A673 (cell line): Measurements from ENCODE around the gene SGCD. TPM values are rescaled to one million over a fixed set of nuclear protein-coding genes. Genes with fewer than 3 reads are reported as not detected.

Source experiments
- BruUV-seq: library from RNA; stranded (reverse); fragments of 400-500 nt; replicated peaks from 2 replicates; lab custom pipeline; 2021; lab: Mats Ljungman, UMichigan
- CTCF ChIA-PET: fragments of 300-600 bp; sonication (Branson Sonifier 250); formaldehyde crosslinking; loops from one replicate; lab custom pipeline; 2022; ENCODE audit warnings: antibody characterized with exemption; lab: Charles Lee
- POLR2A ChIA-PET: fragments of 300-600 bp; sonication (Branson Sonifier 250); formaldehyde crosslinking; loops from one replicate; lab custom pipeline; 2022; ENCODE audit warnings: antibody characterized with exemption; ENCODE audit not compliant: low non-redundant PET; lab: Charles Lee
- DNase-seq: peaks from one replicate; pipeline ENCODE4 v3.0.0-alpha.2; 2015; ENCODE audit warnings: low spot score
- H3K27ac ChIP-seq: fragments of 200-600 bp; sonication (generic); 2 replicates; pipeline ENCODE4 v1.5.1; 2016; ENCODE audit warnings: mixed run types, low read depth, mild to moderate bottlenecking, mixed read lengths, antibody characterized with exemption, low read length; ENCODE audit not compliant: poor library complexity, severe bottlenecking
- H3K27me3 ChIP-seq: fragments of 200-600 bp; sonication (generic); replicated peaks from 2 replicates; pipeline ENCODE4 v1.6.1; 2017; ENCODE audit warnings: mixed run types, low read depth, mild to moderate bottlenecking, mixed read lengths, antibody characterized with exemption, low read length; ENCODE audit not compliant: insufficient read depth, poor library complexity
- H3K36me3 ChIP-seq: fragments of 200-600 bp; sonication (generic); 2 replicates; pipeline ENCODE4 v1.6.1; 2016; ENCODE audit warnings: mixed run types, mild to moderate bottlenecking, mixed read lengths, antibody characterized with exemption, low read length; ENCODE audit not compliant: insufficient read depth, poor library complexity, severe bottlenecking
- H3K4me1 ChIP-seq: fragments of 200-600 bp; sonication (generic); 2 replicates; pipeline ENCODE4 v1.6.1; 2017; ENCODE audit warnings: mixed run types, mild to moderate bottlenecking, mixed read lengths, antibody characterized with exemption, low read length; ENCODE audit not compliant: insufficient read depth, poor library complexity, severe bottlenecking
- H3K4me3 ChIP-seq: fragments of 200-600 bp; sonication (generic); 2 replicates; pipeline ENCODE4 v1.5.1; 2016; ENCODE audit warnings: low read depth, mixed run types, mild to moderate bottlenecking, mixed read lengths, low read length; ENCODE audit not compliant: poor library complexity, severe bottlenecking
- H3K9me3 ChIP-seq: fragments of 200-600 bp; sonication (generic); 2 replicates; pipeline ENCODE4 v1.6.1; 2016; ENCODE audit warnings: mixed run types, low read depth, mild to moderate bottlenecking, mixed read lengths, antibody characterized with exemption, low read length; ENCODE audit not compliant: poor library complexity, severe bottlenecking
- EZH2 ChIP-seq: fragments of 200-600 bp; sonication (generic); IDR thresholded peaks from 2 replicates; pipeline ENCODE4 v1.6.1; 2017; ENCODE audit warnings: borderline replicate concordance, low read depth, mild to moderate bottlenecking, mixed read lengths, antibody characterized with exemption, low read length; ENCODE audit not compliant: poor library complexity, severe bottlenecking
- intact Hi-C: fragments of 100-400 bp; cut with micrococcal nuclease; formaldehyde crosslinking; loops from one replicate; pipeline ENCODE4 v1.10.0; 2022; ENCODE audit not compliant: unreplicated experiment
- total RNA-seq: library from RNA; stranded (reverse); gene quantifications from 2 replicates; pipeline ENCODE4 v1.2.3, GENCODE V29; 2021
- TF ChIP-seq, protein P1 (sequence below): fragments of 300-800, 200-600 bp; sonication (generic); conservative IDR thresholded peaks from 2 replicates; pipeline ENCODE4 v1.5.1; 2017; ENCODE audit warnings: low read depth, mild to moderate bottlenecking, antibody characterized with exemption, low read length, moderate library complexity, mixed read lengths

SGCD gene
- total RNA-seq, 1 experiment from 2014 or later: 0.17 TPM

DNA sequence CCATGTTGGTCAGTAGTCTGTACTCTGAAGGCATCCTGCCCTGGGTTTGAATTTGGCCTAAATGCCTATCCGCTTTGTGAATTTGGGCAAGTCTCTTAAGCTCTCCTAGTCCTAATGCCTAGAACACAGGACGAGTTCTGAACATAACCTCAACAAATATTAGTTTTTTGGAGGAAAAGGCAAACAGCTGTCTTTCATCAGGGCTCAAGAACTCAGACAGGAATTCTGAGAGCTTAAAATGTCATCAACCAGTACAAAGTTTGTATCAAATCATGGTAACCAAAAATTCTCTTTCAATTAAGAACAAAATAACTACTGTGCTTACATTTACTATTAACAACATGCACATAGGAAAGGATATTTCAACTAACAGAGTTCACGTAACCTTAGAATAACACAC lies 340.7 kb downstream of the SGCD start:
- ChIA-PET POLR2A (no interaction called here), CTCF (no interaction called here)
- no peaks in the 10 kb centered on the region for H3K36me3 ChIP-seq
- no peaks in the 10 kb centered on the region for H3K4me1 ChIP-seq
- H3K27ac ChIP-seq: no peak overlapping the region
- no peaks in the 10 kb centered on the region for H3K9me3 ChIP-seq
- intact Hi-C loops: no loop called here
- no TSS peak for BruUV-seq
- DNase-seq: no peak
- TF ChIP-seq, protein P1, sequence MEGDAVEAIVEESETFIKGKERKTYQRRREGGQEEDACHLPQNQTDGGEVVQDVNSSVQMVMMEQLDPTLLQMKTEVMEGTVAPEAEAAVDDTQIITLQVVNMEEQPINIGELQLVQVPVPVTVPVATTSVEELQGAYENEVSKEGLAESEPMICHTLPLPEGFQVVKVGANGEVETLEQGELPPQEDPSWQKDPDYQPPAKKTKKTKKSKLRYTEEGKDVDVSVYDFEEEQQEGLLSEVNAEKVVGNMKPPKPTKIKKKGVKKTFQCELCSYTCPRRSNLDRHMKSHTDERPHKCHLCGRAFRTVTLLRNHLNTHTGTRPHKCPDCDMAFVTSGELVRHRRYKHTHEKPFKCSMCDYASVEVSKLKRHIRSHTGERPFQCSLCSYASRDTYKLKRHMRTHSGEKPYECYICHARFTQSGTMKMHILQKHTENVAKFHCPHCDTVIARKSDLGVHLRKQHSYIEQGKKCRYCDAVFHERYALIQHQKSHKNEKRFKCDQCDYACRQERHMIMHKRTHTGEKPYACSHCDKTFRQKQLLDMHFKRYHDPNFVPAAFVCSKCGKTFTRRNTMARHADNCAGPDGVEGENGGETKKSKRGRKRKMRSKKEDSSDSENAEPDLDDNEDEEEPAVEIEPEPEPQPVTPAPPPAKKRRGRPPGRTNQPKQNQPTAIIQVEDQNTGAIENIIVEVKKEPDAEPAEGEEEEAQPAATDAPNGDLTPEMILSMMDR: no peak
- TF ChIP-seq EZH2: no peak
- H3K27me3 ChIP-seq: no peaks in the 10 kb centered on the region
- no peak overlapping the region for H3K4me3 ChIP-seq

DNA sequence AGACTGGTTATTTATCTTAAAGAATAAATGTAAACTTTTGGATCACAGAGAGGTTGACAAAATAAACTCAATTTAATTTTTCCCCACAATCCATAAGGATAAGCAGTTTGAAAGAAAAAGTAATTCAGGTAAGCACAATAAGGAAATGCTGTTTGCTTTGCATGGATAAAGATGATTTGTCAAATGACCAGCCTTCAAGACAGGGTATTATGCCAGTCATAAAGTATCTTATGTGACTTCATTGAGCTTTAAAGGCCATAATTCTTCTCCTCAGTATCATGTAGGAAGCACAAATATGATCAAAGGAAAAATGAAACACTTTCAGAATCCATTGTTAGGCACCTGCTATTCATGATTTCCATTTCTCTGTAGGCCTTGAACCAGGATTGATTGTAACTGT lies 342.5 kb downstream of the SGCD start:
- ChIA-PET CTCF (no interaction called here), POLR2A (no interaction called here)
- H3K4me3 ChIP-seq: no peak overlapping the region
- no peak for DNase-seq
- intact Hi-C loops: no loop called here
- no peak overlapping the region for H3K27ac ChIP-seq
- TF ChIP-seq, protein P1: no peak
- TF ChIP-seq EZH2: no peak
- H3K27me3 ChIP-seq: no peaks in the 10 kb centered on the region
- no peaks in the 10 kb centered on the region for H3K36me3 ChIP-seq
- H3K4me1 ChIP-seq: no peaks in the 10 kb centered on the region
- BruUV-seq: no TSS peak
- H3K9me3 ChIP-seq: no peaks in the 10 kb centered on the region

DNA sequence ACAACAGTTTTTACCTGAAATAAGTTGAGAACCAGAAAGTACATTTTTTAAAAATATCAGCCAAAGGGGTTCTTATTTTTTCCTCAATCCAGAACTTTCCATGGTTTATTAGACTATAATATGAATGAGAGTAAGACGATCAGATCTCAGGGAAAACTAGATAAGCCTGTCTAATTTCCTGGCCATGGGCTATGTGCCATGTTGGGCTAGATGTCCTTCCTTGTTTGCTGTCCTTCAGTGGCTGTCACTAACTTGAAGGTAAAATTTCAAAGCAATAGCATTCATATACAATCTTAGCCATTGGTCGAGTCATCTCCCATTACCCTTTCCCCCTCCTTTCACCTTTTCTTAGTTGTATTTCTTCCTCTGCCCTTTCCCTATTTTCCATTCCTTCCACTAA lies 343.7 kb downstream of the SGCD start:
- no peak for DNase-seq
- H3K36me3 ChIP-seq: no peaks in the 10 kb centered on the region
- H3K27ac ChIP-seq: no peak overlapping the region
- no TSS peak for BruUV-seq
- intact Hi-C loops: no loop called here
- ChIA-PET POLR2A (no interaction called here), CTCF (no interaction called here)
- H3K9me3 ChIP-seq: no peaks in the 10 kb centered on the region
- H3K27me3 ChIP-seq: no peaks in the 10 kb centered on the region
- H3K4me3 ChIP-seq: no peak overlapping the region
- H3K4me1 ChIP-seq: no peaks in the 10 kb centered on the region
- no peak for TF ChIP-seq EZH2
- TF ChIP-seq, protein P1: no peak
